ENCODE results near the gene PKP1.

The PKP1 gene

GRCh38 chr1:201331166-201331565 lies 47.9 kb downstream of the PKP1 start:
- no peak for DNase-seq

- no peak for DNase-seq
These were observed 48.7 kb downstream of the PKP1 start for GRCh38 chr1:201332021-201332420.

GRCh38 chr1:201332616-201333335 lies 49.5 kb downstream of the PKP1 start:
- DNase-seq = no peak

- DNase-seq = no peak
These were observed 51.2 kb downstream of the PKP1 start for GRCh38 chr1:201334325-201335173.

GRCh38 chr1:201335174-201335870 lies 52.0 kb downstream of the PKP1 start:
- DNase-seq = no peak

- no peak for DNase-seq
These were observed 52.6 kb downstream of the PKP1 start for GRCh38 chr1:201335901-201336300.

- no peak for DNase-seq
These were observed 53.6 kb downstream of the PKP1 start for GRCh38 chr1:201336711-201337450.

- DNase-seq = no peak
These were observed 58.1 kb downstream of the PKP1 start for GRCh38 chr1:201341377-201341776.

- DNase-seq = no peak
These were observed 61.1 kb downstream of the PKP1 start for GRCh38 chr1:201344206-201345080.

GRCh38 chr1:201345081-201345355 lies 61.7 kb downstream of the PKP1 start:
- DNase-seq = no peak

- peak; percentile 18 for DNase-seq
These were observed 63.1 kb downstream of the PKP1 start for GRCh38 chr1:201346337-201346939.

- no peak for DNase-seq
These were observed 63.7 kb downstream of the PKP1 start for GRCh38 chr1:201346987-201347386.

GRCh38 chr1:201347498-201348210 lies 64.3 kb downstream of the PKP1 start:
- DNase-seq = no peak

GRCh38 chr1:201348211-201348566 lies 64.9 kb downstream of the PKP1 start:
- peak; percentile 39 for DNase-seq

GRCh38 chr1:201349092-201349491 lies 65.8 kb downstream of the PKP1 start:
- no peak for DNase-seq

GRCh38 chr1:201350361-201350725 lies 67.0 kb downstream of the PKP1 start:
- no peak for DNase-seq

- DNase-seq = no peak
These were observed 67.6 kb downstream of the PKP1 start for GRCh38 chr1:201350884-201351283.

GRCh38 chr1:201351617-201352016 lies 68.3 kb downstream of the PKP1 start:
- DNase-seq = no peak

GRCh38 chr1:201353186-201353940 lies 70.1 kb downstream of the PKP1 start:
- no peak for DNase-seq

GRCh38 chr1:201354151-201354900 lies 71.0 kb downstream of the PKP1 start:
- no peak for DNase-seq
